ENCODE measurements around the gene ZYX.

The ZYX gene

GRCh38 chr7:143362131-143363015, 18.8 kb upstream of the ZYX start, which contains the start of gene FAM131B:
Gene FAM131B, minus strand, starts transcription at chr7:143362713. Its CDS starts 110 bp downstream, at chr7:143362603.
- no peak for DNase-seq (ENCODE audit: low read depth)

GRCh38 chr7:143363016-143363937, 17.9 kb upstream of the ZYX start:
- no peak for DNase-seq (ENCODE audit: low read depth)

DNA sequence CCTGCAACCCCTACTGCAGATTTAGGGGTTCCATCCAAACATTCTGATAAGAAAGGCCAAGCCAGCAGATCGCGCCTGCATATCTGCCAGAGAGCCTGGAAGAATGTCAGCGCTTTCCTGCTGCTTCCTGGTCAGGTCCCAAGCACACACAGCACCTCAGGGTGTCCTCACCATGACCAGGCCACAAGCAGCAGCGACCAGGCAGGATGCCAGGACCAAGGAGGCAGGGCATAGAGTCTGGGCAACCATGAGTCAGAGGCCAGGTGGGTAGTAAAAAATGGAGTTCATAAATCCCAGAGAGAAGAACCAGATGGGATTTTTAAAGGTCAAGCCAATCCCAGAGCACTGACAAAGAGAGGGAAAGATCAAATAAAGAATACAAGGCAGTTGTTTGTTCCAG, 13.2 kb upstream of the ZYX start:
- DNase-seq (ENCODE audit: low read depth), result no peak

- DNase-seq (ENCODE audit: low read depth), result no peak
Observed at GRCh38 chr7:143368387-143368786, 12.8 kb upstream of the ZYX start.

GRCh38 chr7:143369678-143370651, 11.2 kb upstream of the ZYX start:
- no peak for DNase-seq (ENCODE audit: low read depth)

DNA sequence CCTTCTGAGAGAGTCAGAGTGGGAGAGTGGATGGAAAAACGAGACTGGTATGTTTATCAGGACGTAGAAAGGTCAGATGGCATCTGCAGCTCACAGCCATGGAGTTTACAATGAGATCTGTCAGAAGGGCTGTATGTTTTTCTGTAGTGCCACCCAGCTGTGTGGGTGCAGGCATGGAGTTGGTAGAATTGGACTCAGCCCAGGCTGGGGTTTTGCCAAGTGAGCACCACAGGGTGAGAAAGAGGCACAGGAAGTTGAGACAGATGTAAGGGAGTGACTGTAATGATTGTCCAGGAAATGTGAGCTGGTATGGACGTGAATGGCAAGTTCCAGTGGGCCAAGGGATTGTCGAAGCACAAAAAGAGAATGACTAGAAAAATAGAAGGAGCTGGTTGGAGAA, 9.1 kb upstream of the ZYX start:
- no peak for DNase-seq (ENCODE audit: low read depth)

DNA sequence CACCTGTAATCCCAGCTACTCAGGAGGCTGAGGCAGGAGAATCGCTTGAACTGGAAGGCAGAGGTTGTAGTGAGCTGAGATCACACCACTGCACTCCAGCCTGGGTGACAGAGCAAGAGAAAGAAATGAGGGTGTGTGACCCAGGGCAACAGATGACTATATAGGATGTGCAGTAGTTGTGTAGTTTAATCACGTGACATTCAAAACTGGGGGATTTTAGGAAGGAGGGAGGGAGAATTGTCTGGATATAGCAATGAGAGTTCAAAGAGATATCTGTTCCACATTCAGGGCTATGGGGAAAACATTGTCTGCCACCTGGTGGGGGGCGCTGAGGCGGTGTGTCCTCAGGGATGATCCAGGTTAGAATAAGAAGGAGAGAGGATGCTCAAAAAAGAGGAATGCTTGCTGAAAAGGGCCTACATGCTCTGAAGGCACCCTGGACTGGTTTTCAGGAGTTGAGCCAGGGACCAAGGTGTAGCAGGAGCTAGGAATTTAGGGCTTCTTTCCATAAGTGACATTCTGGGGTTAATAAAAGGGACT, 7.8 kb upstream of the ZYX start:
- DNase-seq (ENCODE audit: low read depth), result no peak

DNA sequence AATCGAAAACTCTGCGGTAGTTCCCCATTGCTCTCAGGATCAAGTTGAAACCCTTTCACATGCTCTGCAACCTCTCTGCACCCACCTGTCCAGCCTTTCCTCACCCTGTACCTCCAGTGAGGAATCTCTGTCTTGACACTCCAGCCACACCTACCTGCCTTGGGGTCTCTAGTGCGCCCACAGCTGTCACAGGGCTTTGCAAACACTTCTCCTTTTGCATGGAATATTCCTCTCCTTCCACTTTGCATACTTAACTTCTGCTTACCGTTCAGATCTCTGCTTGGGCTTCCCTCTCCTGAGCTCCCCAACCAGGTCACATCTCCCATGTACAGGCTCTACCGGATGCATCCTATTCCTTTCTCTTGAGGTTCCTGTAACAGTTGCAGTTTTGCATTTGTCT, 6.6 kb upstream of the ZYX start:
- DNase-seq (ENCODE audit: low read depth), result no peak

- DNase-seq (ENCODE audit: low read depth), result no peak
Observed at GRCh38 chr7:143375298-143376034, 5.7 kb upstream of the ZYX start.

- DNase-seq (ENCODE audit: low read depth), result no peak
Observed at GRCh38 chr7:143376396-143376795, 4.7 kb upstream of the ZYX start.

- no peak for DNase-seq (ENCODE audit: low read depth)
Observed at GRCh38 chr7:143379611-143380259, 1.4 kb upstream of the ZYX start.

DNA sequence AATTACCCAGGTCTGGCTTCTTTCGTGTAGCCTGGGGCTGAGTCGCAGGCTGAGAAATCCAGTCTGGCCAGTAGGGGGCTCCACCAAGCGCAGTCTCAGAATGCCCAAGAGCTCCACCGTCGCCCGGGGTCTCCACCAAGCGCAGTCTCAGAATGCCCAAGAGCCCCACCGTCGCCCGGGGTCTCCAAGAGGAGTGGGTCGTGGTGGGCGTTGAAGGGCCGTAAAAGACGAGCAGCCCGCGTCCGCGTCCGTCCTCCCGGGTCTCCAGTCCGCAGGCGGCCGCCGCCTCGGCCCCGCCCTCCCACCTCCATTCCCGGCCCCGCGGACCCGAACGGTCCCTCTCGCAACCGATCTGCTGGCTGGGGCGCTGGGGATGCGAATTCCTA, 892 bp upstream of the ZYX start:
- peak; percentile 82 for DNase-seq (ENCODE audit: low read depth)

DNA sequence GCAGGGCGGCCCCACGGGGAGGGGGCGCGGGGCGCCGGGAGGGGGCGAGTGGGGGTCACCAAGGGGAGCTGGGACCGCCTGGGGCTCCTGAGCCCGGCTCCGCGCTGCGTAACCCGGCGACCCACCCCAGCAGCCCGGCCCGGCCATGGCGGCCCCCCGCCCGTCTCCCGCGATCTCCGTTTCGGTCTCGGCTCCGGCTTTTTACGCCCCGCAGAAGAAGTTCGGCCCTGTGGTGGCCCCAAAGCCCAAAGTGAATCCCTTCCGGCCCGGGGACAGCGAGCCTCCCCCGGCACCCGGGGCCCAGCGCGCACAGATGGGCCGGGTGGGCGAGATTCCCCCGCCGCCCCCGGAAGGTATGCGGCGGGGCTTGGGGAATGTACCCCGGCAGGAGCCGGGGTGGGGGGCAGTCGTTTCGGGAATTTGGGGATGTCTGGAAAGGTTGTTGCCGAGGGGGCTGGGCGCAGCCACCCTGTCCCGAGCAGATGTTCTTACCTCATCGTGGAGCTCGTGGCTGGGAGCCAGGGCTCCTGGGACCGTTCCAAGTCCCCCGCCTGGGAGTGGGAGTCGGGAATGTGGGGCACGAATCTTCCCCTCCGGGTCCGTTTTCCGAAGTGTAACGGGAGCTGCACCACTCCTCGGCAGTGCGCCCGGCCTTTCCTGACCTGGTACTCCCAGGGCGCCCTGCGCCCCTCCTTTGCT, 431 bp downstream of the ZYX start:
- peak; percentile 74 for DNase-seq (ENCODE audit: low read depth)

DNA sequence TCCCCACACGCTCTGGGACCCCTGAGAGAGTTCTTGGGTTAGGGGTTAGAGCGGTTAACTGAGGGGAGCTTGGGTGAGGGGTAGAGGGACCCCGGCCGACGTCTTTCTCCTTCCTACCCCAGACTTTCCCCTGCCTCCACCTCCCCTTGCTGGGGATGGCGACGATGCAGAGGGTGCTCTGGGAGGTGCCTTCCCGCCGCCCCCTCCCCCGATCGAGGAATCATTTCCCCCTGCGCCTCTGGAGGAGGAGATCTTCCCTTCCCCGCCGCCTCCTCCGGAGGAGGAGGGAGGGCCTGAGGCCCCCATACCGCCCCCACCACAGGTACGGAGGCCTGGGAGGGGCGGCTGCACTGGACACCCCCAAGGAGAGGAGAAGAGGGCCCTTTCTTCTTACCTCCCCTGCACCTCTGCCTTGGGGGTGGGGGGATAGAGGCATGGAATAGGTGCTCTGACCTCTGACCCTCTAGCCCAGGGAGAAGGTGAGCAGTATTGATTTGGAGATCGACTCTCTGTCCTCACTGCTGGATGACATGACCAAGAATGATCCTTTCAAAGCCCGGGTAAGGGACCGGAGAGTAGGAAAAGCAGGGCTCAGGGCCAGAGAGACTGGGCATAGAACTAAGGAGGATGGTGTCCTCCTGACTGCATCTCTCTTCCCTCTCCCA, 1.1 kb downstream of the ZYX start:
- no peak for DNase-seq (ENCODE audit: low read depth)

GRCh38 chr7:143382791-143383641, 1.9 kb downstream of the ZYX start:
- no peak for DNase-seq (ENCODE audit: low read depth)

- DNase-seq (ENCODE audit: low read depth), result no peak
Observed at GRCh38 chr7:143383642-143383957, 2.5 kb downstream of the ZYX start.

DNA sequence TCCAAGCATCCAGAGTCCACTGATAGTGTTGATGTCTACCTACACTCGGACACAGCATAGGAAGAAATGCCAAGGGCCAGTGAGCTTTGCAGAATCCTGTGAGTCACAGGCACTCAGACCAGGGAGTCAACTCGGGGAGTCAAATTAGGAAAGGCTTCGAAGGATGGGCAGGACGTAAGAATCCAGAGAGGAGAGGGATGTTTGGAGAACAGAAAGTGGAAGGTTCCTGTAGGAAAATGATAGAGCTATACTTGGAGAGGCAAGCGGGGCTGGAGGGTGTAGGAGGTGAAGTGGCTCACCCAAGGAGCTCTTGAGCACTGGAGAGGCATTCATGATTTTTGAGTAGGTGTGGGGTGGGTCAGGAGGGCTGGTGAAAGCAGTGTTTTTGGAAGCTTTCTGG, 3.0 kb downstream of the ZYX start:
- no peak for DNase-seq (ENCODE audit: low read depth)

All from fibroblast of the conjunctiva (primary cell).